GM19455 (cell line): ENCODE results near the gene NRARP.

Experiments
- ATAC-seq: cut with Tn5 transposase; IDR thresholded peaks from one replicate; pipeline ENCODE4 v1.9.1; 2021; ENCODE audit not compliant: unreplicated experiment

Gene NRARP

DNA sequence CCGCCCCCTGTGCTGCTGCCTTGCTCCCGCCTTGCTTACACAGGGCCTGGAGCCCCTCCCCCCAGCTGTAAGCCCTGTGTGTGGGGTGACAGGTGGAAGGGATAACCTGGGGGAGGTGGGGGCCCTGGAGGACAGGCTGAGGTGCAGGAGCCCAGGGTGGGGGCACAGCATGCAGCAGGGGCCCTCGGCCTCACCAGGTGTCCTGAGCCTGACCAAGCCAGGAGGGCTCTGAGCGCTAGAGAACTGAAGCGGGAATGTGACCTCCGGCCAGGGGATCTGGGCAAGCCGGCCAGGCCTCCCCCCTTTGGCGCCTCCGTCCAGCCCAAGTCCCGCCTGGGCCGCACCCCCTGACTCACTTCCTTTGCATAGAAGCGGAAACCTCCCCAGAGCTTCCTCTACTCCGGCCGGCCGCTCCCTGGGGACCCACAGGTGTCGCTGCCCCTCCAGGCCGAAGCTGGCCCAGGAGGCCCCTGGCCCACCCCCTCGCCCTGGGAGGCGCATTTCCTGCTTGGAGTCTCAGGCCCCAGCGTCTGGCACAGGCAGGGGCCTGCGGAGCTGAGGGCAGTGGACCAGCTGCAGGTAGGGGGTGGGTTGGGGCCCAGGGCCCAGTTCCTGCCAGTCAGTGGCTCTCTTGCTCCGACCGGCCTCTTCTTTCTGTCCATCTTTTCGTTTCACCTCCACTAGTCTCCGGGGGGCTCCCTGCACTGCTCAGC, 24.6 kb downstream of the NRARP start, which contains the start of gene TOR4A:
TSS of gene TOR4A (plus strand) at position 398 of the 713 bp plus-strand sequence. CDS start 964 bp downstream, outside the sequence.
- ATAC-seq, result peak; percentile 70

DNA sequence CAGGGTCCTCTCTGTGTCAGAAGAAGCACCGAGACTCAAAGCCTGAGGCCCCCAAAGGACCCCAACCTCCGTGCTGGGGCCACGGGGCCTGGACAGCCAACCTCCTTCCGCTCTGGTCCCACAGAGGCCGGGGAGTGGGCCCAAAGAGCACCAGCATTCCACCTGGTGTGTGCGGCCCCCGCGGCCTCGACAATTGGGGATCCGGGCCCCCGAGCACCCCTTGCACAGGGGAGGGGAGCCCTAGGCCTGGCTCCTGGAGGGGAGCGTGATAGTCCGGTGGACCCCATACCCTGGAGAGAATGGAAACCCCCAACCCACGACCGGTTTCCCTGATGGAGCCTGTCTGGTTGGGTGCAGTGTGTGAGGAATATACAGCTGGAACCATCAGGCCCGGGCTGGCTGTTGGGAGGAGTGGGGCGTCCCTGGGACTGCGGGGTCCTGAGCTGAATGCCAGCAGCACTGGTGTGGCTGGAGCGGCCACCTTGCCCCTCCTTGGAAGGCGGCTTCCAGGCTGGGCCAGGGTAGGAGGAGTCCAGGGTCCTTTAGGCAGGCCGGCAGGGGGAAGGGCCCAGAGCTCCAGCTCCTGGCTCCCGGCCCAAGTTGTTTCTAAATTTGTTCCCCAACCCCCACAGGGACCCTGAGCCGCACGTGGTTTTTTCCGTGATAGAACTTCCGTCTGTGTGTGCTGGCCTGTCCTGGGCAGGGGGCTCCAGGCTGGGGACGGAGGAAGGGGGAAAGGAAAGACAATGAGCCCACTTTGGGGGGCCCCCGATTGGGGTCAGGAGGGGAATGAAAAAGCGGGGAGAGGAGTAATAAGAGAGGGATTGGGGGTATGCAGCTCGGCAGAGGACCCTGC, 25.4 kb downstream of the NRARP start:
- no peak for ATAC-seq

- ATAC-seq, result no peak
Observed at GRCh38 chr9:137275588-137276472, 26.2 kb downstream of the NRARP start.

- ATAC-seq, result no peak
Observed at GRCh38 chr9:137275203-137275587, 26.9 kb downstream of the NRARP start.

GRCh38 chr9:137273611-137274320, 28.3 kb downstream of the NRARP start:
- no peak for ATAC-seq

DNA sequence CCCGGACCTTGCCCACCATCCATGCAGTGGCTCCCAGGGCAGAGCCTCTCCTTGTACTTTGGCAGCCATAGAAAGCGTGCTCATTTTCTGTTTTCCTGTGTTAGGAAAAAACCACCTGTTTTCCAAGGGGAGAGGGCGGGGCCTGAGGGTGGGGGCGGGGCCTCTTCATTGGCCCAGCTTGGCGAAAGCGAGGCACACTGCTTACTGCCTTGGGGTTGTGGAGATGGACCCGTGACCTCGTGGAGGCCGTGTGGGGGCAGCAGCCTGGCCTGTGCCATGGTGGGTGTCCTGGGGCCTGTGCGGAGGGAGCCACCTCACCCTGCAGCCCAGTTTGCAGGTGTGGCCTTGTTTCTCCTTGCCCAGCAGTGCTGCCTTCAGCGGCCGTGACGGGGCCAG, 29.0 kb downstream of the NRARP start:
- ATAC-seq, result no peak

GRCh38 chr9:137272241-137273094, 29.6 kb downstream of the NRARP start:
- no peak for ATAC-seq

GRCh38 chr9:137271696-137272076, 30.4 kb downstream of the NRARP start:
- no peak for ATAC-seq

DNA sequence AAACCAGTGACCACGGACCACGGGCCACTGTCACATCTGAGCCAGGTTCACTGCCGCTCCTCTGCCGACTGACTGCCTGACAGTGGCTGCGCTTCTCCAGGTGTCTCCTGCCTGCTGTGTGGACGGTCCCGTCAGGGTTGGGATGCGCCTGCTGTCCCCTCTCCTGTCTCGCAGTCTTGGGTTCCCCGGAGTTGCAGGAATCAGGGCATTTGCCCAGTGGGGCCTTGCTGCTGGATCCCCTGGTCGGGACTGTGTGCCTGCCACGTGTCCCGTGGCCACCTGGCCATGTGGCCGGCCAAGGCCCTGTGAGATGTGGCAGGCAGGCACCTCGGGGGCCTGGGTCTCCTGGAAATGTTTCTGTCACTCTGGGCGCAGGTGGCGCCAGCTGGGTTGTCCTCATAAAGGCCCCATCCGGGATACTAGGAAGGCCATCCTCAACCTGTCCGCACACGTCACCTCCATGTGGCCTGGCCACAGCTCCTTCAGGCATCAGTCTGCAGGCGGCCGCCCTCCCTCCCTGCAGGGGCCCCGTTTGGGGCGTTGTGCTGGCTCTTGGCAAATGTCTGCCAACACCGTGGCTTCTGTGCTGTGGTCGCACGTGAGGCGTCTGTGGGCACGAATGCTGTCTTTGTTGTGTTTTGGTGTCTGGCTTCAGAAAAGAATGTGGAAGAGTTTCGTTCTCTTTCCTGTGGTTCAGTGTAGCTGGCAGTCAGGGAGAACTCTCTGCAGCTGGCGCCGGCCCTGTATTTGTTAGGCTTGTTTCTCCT, 31.0 kb downstream of the NRARP start:
- no peak for ATAC-seq

GRCh38 chr9:137269231-137269772, 32.8 kb downstream of the NRARP start:
- ATAC-seq, result no peak

- no peak for ATAC-seq
Observed at GRCh38 chr9:137268538-137269201, 33.4 kb downstream of the NRARP start.

DNA sequence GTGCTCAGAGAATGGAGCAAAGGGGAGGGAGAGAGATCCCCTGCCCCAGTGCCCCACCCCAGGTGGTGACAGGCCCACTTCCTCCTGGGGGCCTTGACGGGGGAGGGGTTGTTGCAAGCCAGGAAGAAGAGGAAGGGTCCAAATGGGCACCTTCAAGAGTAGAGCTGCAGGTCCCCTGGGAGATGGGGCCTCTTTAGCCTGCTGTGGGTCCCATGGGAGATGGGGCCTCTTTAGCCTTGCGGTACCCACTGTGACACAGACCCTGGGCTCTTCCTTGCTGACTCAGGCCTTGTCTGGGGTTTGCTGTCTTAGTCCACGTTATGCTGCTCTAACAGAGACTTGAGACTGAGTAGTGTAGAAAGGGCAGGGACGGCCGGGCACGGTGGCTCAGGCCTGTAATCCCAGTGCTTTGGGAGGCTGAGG, 34.1 kb downstream of the NRARP start:
- ATAC-seq, result no peak

GRCh38 chr9:137266585-137267453, 35.3 kb downstream of the NRARP start:
- ATAC-seq, result no peak

DNA sequence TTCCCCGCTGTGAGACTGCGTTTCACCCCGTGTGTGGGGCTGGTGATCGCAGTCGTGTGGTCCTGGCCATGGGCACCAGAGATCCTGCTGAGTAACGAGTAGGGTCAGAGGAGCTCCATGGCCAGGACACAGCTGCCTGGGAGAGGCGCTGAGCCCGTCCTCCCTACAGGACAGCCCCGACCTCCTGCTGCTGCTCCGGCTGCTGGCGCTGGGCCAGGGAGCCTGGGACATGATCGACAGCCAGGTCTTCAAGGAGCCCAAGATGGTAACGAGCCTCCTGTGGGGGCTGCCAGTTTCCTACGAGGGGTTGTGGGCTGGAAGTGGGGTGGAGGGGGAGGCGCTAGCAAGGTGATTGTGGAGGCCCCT, 35.9 kb downstream of the NRARP start:
- no peak for ATAC-seq

DNA sequence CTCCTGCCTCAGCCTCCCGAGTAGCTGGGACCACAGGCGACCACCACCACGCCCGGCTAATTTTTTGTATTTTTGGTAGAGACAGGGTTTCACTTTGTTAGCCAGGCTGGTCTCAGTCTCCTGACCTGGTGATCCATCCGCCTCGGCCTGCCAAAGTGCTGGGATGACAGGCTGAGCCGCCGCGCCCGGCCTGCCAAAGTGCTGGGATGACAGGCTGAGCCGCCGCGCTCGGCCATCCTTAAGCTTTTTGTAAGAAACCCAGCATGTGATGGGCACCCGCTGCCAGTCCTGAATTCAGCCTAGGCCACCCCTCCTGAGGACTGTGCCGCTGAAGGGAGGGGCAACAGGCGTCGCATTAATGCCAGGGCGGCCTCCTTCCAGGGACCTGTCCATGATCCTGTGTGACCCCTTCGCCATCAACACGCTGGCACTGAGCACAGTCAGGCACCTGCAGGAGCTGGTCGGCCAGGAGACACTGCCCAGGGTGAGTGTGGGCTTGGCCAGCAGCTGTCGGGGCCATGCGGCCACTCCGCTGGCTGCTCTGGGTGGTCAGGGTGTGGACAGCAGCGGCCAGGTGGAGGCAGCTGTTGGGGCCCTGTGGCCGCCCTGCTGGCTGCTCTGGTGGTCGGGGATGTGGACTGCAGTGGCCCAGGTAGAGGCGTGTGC, 36.4 kb downstream of the NRARP start:
- no peak for ATAC-seq

DNA sequence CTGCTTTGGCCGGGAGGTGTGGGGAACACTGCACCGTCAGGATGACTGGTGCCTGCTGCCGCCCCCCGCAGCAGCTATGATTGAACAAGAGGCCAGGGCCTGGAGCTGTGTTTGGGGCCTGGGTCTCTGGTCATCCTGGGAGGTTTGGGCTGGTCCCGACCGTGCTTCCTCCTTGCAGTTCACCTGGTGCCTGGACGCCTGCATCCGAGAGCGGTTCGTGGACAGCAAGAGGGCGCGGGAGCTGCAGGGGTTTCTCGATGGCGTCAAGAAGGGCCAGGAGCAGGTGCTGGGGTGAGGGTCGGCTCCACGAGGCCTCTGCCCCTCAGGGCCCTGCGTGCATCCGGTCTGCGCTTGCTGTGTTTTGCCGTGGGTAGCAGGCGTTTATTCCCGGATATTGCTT, 38.0 kb downstream of the NRARP start:
- ATAC-seq, result no peak

GRCh38 chr9:137263506-137263905, 38.6 kb downstream of the NRARP start:
- ATAC-seq, result no peak
